GM13977 (cell line): ENCODE measurements around the gene CHST8.

Experiments
- DNase-seq: peaks from one replicate; pipeline ENCODE4 v3.0.0; 2012; ENCODE audit warnings: low spot score
- in situ Hi-C: fragments of 300-500 bp; cut with MboI; formaldehyde crosslinking; loops from one replicate; pipeline ENCODE4 v1.12.0; 2022; ENCODE audit warnings: low sequenced_read_pairs, low pct_unique_long_range_greater_than_20kb, mixed read lengths, inconsistent platforms; ENCODE audit not compliant: unreplicated experiment
- TF ChIP-seq, protein P1 (sequence below): IDR thresholded peaks from 2 replicates; pipeline ENCODE4 v1.5.1; 2012; ENCODE audit warnings: mild to moderate bottlenecking, control low read depth; ENCODE audit not compliant: insufficient read depth; ENCODE audit errors: extremely low read depth, missing control alignments

CHST8 gene

DNA sequence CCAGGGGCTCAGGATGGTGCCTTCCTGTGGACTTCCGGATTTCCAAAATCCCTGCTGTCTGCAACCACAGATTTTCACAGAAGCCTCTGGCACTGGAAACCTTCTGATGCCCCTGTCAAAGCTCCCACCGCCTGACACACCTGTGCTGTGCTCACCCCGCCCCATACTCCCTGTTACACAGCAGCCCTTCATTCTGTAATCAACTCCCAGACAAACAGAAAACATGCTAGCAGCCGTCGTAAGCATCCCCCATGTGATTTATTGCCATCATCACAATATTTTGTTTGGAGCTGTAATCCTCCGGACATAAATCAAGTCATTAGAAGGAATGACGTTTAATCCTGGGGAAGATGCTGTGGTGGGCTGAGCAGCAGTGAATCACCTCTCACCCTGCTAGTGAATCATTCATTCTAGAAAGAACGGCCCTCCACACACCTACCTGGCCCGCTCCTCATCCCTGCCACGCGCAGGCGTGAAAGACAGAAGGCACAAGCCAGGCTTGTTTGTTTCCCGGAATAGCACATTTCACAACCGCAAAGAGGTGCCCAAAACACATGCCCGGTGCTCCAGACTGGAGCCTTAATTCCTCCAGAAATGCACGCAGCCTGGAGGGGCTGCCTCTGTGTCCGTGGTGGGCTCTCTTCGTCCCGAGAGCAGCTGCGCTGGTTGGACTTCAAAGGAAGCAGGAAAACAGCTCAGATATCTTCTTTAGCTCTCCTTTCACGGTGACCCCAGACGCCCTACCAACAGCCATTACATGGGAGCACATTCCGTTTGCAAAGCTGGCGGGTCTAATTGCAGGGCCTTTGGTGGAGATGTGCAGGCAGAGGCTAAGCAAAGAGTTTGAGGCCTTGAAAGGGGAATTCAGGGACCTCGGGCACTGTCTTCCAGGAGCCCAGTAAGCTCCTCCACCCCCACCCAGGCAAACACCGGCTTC, 133.6 kb downstream of the CHST8 start:
- in situ Hi-C loops: no loop called here
- DNase-seq: no peak
- TF ChIP-seq, protein P1, sequence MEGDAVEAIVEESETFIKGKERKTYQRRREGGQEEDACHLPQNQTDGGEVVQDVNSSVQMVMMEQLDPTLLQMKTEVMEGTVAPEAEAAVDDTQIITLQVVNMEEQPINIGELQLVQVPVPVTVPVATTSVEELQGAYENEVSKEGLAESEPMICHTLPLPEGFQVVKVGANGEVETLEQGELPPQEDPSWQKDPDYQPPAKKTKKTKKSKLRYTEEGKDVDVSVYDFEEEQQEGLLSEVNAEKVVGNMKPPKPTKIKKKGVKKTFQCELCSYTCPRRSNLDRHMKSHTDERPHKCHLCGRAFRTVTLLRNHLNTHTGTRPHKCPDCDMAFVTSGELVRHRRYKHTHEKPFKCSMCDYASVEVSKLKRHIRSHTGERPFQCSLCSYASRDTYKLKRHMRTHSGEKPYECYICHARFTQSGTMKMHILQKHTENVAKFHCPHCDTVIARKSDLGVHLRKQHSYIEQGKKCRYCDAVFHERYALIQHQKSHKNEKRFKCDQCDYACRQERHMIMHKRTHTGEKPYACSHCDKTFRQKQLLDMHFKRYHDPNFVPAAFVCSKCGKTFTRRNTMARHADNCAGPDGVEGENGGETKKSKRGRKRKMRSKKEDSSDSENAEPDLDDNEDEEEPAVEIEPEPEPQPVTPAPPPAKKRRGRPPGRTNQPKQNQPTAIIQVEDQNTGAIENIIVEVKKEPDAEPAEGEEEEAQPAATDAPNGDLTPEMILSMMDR: no peak

DNA sequence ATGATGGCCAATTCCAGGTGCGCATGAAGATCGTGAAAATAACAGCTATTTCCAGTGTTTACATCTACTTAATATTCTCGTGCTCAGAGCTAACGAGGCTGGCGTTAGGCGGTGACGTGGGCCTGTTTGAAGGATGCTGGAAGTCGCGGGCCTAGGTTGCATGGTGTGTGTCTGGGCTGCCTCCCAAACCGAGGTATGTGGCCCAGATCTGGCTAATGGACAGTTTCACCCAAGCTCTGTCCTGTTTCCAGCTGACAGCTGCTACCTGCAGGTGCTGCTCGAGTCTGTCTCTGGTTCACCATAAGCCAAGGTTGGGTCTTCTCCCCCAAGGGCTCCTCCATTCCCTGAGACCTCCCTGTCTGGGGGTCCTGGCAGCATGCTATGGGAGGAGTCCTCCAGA, 134.4 kb downstream of the CHST8 start:
- in situ Hi-C loops: no loop called here
- TF ChIP-seq, protein P1: no peak
- no peak for DNase-seq

DNA sequence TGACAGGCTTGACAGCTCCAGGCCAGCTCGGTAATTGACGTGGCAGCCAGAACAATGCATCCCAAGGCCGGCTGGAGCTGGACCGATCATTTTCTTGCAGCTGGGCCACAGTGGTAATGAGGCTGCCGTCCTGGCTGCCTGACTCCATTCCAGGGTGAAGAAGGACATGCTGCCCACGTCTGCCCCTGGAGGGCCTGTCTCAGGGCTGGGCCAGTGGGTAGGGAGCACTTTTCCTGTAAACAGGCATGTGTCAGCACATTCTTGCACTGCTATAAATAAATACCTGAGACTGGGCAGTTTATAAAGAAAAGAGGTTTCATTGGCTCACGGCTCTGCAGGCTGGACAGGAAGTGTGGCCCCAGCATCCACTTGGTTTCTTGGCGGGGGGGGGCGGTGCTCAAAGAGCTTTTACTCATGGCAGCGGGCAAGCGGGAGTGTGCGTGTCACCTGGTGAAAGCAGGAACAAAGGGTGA, 136.8 kb downstream of the CHST8 start:
- in situ Hi-C loops: no loop called here

DNA sequence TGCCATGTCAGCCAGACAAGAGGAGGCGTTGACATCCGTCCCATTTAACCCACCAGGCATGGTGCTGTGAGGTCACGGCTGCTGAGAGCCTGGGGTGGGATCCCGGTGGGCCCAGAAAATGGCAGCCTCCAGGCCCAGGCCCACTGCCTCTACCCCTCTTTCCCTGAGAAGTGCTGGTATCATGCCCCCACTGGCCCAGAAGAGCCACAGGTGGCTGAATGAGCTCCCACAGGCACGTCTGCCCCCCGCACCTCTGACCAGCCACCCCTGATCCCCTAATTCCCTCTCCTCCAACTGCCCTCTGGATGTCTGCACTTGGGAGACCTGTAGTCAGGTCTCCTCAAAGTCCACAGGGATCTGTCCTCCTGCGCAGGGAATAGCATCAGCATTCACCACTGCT, 137.6 kb downstream of the CHST8 start:
- in situ Hi-C loops: no loop called here
- TF ChIP-seq, protein P1: no peak
- DNase-seq: no peak

More for the DNA sequence above, 136.8 kb downstream of the CHST8 start:
- TF ChIP-seq, protein P1: no peak
- no peak for DNase-seq

DNA sequence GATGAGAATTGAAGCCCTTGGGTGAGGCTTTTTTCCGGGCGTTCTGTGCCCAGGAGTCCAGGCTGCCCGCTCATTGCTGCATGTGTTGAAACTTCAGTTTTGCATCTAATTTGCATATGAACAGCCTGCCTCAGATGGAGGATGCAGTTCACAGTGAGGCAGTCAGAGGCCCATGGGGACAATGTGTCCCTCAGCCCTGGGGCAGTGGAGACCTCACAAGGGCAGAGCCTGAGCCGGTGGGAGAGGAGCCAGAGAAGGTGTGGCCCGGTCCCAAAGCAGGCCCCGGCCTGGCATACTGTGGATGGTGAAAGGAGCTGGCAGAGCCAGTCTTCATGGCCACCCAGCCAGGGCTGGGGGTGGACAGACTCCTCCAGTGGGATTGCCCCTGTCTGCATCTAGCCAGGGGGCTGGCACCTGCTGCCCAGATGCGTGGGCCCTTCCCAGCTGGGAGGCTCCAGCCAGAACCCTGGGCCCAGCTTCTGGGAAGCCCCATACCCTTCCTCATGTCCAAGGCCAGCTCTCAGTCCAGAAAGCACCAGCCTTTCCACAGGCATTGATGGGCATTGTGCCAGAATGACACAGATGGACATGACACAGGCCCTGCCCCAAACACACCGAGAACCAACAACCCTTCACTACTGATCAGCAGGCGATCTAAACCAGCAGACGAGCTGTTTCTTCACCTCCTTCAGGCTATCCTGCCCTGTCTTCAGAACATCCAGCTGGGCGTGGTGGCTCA, 142.0 kb downstream of the CHST8 start:
- no peak for DNase-seq
- in situ Hi-C loops: no loop called here
- TF ChIP-seq, protein P1: no peak

DNA sequence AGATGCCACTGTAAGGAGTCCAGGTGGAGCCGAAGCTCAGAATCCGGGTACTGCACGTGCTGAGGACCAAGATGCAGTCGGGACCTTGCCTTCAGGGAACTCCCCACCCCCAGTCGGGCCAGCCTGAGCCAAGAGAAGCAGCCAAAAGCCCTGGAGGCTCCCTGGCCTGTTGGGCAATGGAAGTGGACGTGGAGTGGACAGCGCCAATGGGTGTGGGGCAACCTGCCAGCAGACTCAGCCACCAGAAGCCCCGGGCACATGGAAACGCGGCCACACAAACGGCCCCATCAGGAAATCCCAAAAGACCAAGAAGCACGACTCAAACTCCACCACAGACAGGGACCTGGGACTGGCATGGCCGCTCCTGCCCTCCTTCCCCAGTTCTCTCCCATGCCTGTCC, 144.9 kb downstream of the CHST8 start:
- in situ Hi-C loops: no loop called here

More for the DNA sequence above, 144.9 kb downstream of the CHST8 start:
- TF ChIP-seq, protein P1: no peak
- no peak for DNase-seq
